ENCODE data around the gene STAP2. TPM values are rescaled to one million over a fixed set of nuclear protein-coding genes. Genes with fewer than 3 reads are reported as not detected.

STAP2 gene, protein sequence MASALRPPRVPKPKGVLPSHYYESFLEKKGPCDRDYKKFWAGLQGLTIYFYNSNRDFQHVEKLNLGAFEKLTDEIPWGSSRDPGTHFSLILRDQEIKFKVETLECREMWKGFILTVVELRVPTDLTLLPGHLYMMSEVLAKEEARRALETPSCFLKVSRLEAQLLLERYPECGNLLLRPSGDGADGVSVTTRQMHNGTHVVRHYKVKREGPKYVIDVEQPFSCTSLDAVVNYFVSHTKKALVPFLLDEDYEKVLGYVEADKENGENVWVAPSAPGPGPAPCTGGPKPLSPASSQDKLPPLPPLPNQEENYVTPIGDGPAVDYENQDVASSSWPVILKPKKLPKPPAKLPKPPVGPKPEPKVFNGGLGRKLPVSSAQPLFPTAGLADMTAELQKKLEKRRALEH
- total RNA-seq: 105 and 110 TPM in 2 replicates

DNA sequence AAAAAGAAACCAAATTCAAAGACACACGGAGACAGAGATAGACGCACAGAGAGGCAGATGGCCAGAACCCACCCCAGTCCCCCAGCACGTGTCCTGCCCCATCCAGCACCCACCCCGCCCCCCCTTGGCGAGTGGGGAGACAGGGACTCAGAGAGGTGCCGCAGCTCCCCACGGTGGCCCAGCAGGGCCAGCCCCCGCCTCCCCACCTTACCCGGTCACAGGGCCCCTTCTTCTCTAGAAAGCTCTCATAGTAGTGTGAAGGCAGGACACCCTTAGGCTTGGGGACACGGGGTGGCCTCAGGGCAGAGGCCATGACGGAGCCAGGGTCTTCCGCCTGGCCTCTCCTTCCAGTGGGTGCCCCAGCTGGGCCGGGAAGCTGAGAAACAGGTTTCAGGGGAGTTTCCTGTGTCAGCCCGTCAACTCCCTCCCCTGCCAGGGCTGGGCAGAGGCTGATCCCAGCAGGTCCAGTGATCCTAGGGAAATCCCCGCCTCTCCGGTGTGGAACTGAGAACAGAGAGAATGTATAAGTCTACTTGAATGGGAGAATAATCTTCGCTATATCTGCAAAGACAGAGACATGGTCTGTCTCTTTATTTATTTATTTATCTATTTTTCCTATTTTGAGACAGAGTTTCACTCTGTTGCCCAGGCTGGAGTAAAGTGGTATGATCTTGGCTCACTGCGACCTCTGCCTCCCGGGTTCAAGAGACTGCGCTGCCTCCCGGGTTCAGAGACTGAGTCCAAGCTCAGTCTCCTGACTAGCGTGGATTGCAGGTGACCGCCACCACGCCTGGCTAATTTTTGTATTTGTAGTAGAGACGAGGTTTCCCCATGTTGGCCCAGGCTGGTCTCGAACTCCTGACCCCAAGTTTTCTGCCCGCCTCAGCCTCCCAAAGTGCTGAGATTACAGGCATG is at the start of gene STAP2:
Gene STAP2 (minus strand): TSS at position 387 of the 915 bp plus-strand sequence. CDS start 74 bp downstream, at position 313.

DNA sequence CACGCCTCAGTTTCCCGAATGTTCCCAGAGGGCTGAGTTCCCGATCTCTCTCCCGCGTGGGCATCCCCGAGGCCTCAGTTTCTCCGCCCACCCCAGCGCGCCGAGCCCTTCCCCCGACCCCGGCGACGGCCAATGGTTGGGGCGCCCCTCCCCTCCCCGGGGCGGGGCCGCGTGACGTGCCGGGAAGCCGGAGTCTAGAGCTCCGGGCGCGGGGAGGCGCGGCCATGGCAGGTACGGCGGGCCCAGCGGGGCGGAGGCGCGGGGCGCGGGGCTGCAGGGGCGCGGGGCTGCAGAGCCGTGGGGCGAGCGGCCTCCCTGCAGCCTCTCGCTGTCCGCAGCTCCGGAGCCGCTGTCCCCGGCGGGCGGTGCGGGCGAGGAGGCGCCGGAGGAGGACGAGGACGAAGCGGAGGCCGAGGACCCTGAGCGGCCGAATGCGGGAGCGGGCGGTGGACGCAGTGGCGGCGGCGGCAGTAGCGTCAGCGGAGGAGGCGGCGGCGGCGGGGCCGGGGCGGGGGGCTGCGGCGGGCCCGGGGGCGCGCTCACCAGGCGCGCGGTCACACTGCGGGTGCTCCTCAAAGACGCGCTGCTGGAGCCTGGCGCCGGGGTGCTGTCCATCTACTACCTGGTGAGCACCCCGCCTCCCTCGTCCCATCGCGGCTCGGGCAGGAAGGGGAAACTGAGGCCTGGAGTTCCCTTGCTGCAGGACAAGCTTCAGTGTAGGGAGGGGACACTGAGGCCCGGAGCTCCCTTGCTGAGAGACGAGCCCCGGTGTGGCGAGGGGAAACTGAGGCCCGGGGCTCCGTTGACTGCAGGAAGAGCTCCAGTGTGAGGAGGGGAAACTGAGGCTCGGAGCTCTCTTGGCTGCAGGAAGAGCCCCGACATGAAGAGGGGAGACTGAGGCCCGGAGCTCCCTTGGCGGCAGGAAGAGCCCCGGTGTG is 5.0 kb upstream of the STAP2 start, which contains the start of gene MPND:
Gene MPND (plus strand): TSS at position 193 of the 938 bp plus-strand sequence. CDS start 32 bp downstream, at position 225.

DNA sequence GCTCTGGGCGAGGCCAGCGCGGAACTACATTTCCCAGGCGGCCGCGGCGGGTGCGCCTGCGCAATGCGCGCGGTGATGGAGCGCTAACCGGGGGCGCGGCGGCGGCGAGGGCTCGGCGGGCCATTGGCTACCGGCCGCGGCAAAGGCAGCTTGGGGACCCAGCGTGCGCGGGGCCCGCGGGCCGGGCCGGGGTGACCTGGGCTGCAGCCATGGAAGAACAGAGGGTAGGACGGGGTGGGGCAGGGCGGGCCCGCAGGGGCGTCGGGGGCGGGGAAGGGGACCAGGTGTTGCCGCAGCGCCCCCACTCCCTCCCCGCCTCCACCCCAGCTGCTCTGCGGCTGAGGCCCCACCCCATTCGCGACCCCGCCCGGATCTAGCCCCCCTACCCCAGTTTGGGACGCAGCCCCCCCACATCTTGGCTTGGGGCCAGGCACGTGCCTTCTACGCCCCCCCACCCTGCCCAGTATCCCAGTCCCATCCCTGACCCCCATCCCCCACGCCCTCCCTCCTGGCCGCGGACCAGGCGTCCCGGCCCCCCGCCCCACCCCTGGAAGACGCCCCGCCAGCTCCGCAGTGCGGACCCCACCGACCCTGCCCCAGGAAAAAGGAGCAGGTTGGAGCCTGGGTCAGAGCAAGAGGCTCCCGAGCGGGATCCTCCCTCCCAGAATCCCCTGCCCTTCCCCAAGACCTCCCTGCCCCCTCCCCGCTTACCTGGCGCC is 33.9 kb downstream of the STAP2 start, which contains the start of gene FSD1:
Gene FSD1 (plus strand): TSS at position 61 of the 719 bp plus-strand sequence. CDS start 149 bp downstream, at position 210.

DNA sequence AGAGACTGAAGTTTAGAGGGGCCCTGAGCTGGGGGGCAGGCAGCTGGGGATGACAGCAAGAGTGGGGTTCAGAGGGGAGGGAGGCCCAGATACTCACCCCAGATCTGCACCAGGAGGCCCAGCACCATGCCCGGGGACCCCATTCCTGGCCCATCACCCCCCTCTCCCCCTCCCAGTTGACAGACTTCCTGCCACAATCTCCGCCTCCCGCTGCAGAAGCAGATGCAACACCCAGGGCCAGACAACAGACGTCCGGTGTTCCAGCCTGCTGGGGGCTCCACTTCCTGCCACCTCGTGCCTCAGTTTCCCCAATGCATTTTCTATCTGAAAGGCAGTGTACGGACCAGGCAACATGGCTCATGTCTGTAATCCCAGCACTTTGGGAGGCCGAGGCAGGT is 36.4 kb downstream of the STAP2 start, which contains the start of gene TMIGD2:
Gene TMIGD2 (minus strand): TSS at position 147 of the 398 bp plus-strand sequence. CDS start 4 bp downstream, at position 143.

DNA sequence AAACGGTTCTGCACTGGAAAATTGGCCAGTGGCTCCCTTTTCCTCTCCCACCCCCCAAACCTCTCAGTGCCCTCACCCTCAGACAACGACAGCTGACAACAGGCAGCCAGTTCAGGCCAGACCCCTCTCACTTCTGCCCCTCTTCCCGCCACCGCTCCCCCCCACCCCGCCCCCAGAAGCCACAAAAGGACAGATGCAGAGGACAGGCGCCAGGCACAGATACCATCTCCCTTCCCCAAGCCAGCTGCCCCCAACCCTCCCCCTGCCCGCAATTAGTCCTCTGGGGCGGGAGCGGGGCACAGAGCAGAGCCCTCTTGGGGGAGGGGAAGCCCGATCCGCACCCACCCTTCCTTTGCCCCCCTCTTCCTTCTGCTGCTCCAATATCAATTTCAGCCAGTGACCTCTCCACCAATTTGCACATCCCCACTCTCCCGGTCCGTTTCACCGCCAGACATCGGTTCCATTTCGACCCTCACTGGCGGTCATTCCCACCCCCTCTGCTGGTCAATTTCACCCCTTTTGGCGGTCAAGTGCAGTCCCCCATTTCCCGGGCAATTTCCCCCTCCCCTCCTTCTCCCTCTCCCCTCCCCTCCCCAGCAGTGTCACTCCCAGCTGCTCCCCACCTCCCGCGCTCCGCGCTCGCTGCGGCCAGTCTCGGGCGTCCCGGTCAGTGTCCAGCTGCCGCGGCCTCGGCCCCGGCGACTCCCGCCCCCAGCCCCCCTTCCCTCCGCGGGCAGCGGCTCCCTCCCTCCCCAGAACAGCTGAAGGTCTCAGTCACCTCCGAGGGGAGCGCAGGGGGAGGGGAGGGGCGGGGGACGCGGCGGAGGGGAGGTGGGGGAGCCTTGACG is 60.0 kb downstream of the STAP2 start, which contains the start of gene SHD:
Gene SHD (plus strand): TSS at position 848 of the 848 bp plus-strand sequence. CDS start 798 bp downstream, outside the sequence.

Other genes with a start within 250 kb of the STAP2 start
- 151 and 165 TPM in 2 replicates for gene MAP2K2, start 214.7 kb downstream of the STAP2 start, total RNA-seq
- not detected in 2 replicates for gene CREB3L3, start 185.2 kb downstream of the STAP2 start, total RNA-seq
- 31.9 and 41.1 TPM in 2 replicates for gene SIRT6, start 156.3 kb downstream of the STAP2 start, total RNA-seq
- under 0.01 and 0.28 TPM in 2 replicates for gene ANKRD24, start 156.1 kb downstream of the STAP2 start, total RNA-seq
- not detected in 2 replicates for gene EBI3, start 109.3 kb downstream of the STAP2 start, total RNA-seq
- 29.7 and 29.8 TPM in 2 replicates for gene YJU2, start 91.7 kb downstream of the STAP2 start, total RNA-seq
- gene SHD, start 59.6 kb downstream of the STAP2 start, total RNA-seq: not detected in 2 replicates
- not detected in 2 replicates for gene TMIGD2, start 36.4 kb downstream of the STAP2 start, total RNA-seq
- 5.1 and 6.4 TPM in 2 replicates for gene FSD1, start 34.2 kb downstream of the STAP2 start, total RNA-seq
- 5.8 and 7.2 TPM in 2 replicates for gene MPND, start 4.7 kb upstream of the STAP2 start, total RNA-seq
- 111 and 144 TPM in 2 replicates for gene SH3GL1, start 61.7 kb upstream of the STAP2 start, total RNA-seq
- gene CHAF1A, start 63.8 kb upstream of the STAP2 start, total RNA-seq: 18.5 and 22.4 TPM in 2 replicates
- gene UBXN6, start 119.0 kb upstream of the STAP2 start, total RNA-seq: 51.6 and 55.9 TPM in 2 replicates
- gene HDGFL2, start 133.5 kb upstream of the STAP2 start, total RNA-seq: 70.5 and 81.0 TPM in 2 replicates
- 0.84 and 1.1 TPM in 2 replicates for gene PLIN4, start 179.7 kb upstream of the STAP2 start, total RNA-seq
- 0.14 TPM in 1 of 2 replicates, not detected in the other for gene PLIN5, start 196.4 kb upstream of the STAP2 start, total RNA-seq
- 0.09 and 0.56 TPM in 2 replicates for gene LRG1, start 201.2 kb upstream of the STAP2 start, total RNA-seq
- 0.05 and 0.35 TPM in 2 replicates for gene SEMA6B, start 220.9 kb upstream of the STAP2 start, total RNA-seq